ENCODE results near the gene SMYD3.
"Not testable (repeated sequence)": the region's sequence is repeated elsewhere in the genome, so short reads cannot be mapped to it uniquely, and the experiment has no call there.

Gene SMYD3

GRCh38 chr1:245825128-245825901, 681.8 kb downstream of the SMYD3 start (continued):
- TF ChIP-seq ZNF692 (tag by site-specific recombination; IDR thresholded peaks at IDR 0.05) (no peak), ZNF239 (tag by site-specific recombination; IDR thresholded peaks at IDR 0.05) (no peak), ZNF221 (tag by site-specific recombination; IDR thresholded peaks at IDR 0.05; ENCODE audit: borderline replicate concordance) (no peak), ZNF174 (tag by site-specific recombination; IDR thresholded peaks at IDR 0.05) (no peak), ZNF157 (tag by site-specific recombination; IDR thresholded peaks at IDR 0.05) (no peak), KLF8 (tag by site-specific recombination; IDR thresholded peaks at IDR 0.05) (no peak)

GRCh38 chr1:245823408-245824147, 683.5 kb downstream of the SMYD3 start:
- H3K9me3 ChIP-seq (ENCODE audit: control insufficient read depth, insufficient read depth, low read depth, low read length): no peaks in the 10 kb centered on the region
- no peak overlapping the region for H3K27ac ChIP-seq (ENCODE audit: extremely low read depth, low read depth, low read length)
- no peak overlapping the region for H3K4me3 ChIP-seq (ENCODE audit: low read depth, low read length)
- no peaks in the 10 kb centered on the region for H3K4me1 ChIP-seq (ENCODE audit: control insufficient read depth, insufficient read depth, low read length)
- no peaks in the 10 kb centered on the region for H3K36me3 ChIP-seq (ENCODE audit: control insufficient read depth in 2 of 2, insufficient read depth in 1 of 2, low read length in 2 of 2)
- ChIA-PET POLR2A (no interaction called here), CTCF (no interaction called here)
- TF ChIP-seq BCL11B (tag by site-specific recombination; IDR thresholded peaks at IDR 0.05; ENCODE audit: low read depth) (no peak), ZNF2 (tag by site-specific recombination; IDR thresholded peaks at IDR 0.05) (no peak)

GRCh38 chr1:245822996-245823395, 684.1 kb downstream of the SMYD3 start:
- Histone ChIP-seq H3K4me1 (ENCODE audit: control insufficient read depth, insufficient read depth, low read length) (no peaks in the 10 kb centered on the region), H3K27ac (ENCODE audit: extremely low read depth, low read depth, low read length) (no peak overlapping the region), H3K4me3 (ENCODE audit: low read depth, low read length) (no peak overlapping the region), H3K9me3 (ENCODE audit: control insufficient read depth, insufficient read depth, low read depth, low read length) (no peaks in the 10 kb centered on the region), H3K36me3 (ENCODE audit: control insufficient read depth in 2 of 2, insufficient read depth in 1 of 2, low read length in 2 of 2) (no peaks in the 10 kb centered on the region)
- TF ChIP-seq ZNF132 (tag by site-specific recombination; IDR thresholded peaks at IDR 0.05; ENCODE audit: borderline replicate concordance) (no peak), GFI1B (tag by site-specific recombination; IDR thresholded peaks at IDR 0.05) (no peak), ZNF354C (tag by site-specific recombination; IDR thresholded peaks at IDR 0.05; ENCODE audit: borderline replicate concordance, low read depth) (no peak), ZNF18 (tag by site-specific recombination; IDR thresholded peaks at IDR 0.05) (no peak), ZNF530 (tag by site-specific recombination; IDR thresholded peaks at IDR 0.05; ENCODE audit: low read depth) (no peak), GLI4 (tag by site-specific recombination; IDR thresholded peaks at IDR 0.05) (no peak), PATZ1 (tag by site-specific recombination; IDR thresholded peaks at IDR 0.05) (no peak), ZNF362 (tag by site-specific recombination; IDR thresholded peaks at IDR 0.05) (no peak)
- CTCF ChIA-PET: no interaction called here
- POLR2A ChIA-PET: no interaction called here

- H3K4me3 ChIP-seq (ENCODE audit: low read depth, low read length); CTCF ChIA-PET; H3K36me3 ChIP-seq (ENCODE audit: control insufficient read depth in 2 of 2, insufficient read depth in 1 of 2, low read length in 2 of 2); H3K4me1 ChIP-seq (ENCODE audit: control insufficient read depth, insufficient read depth, low read length); H3K27ac ChIP-seq (ENCODE audit: extremely low read depth, low read depth, low read length); H3K9me3 ChIP-seq (ENCODE audit: control insufficient read depth, insufficient read depth, low read depth, low read length); POLR2A ChIA-PET: not testable (repeated sequence)
Observed at GRCh38 chr1:245818363-245818762, 688.7 kb downstream of the SMYD3 start.

- H3K27ac ChIP-seq (ENCODE audit: extremely low read depth, low read depth, low read length); H3K4me3 ChIP-seq (ENCODE audit: low read depth, low read length); POLR2A ChIA-PET; H3K4me1 ChIP-seq (ENCODE audit: control insufficient read depth, insufficient read depth, low read length); CTCF ChIA-PET; H3K36me3 ChIP-seq (ENCODE audit: control insufficient read depth in 2 of 2, insufficient read depth in 1 of 2, low read length in 2 of 2); H3K9me3 ChIP-seq (ENCODE audit: control insufficient read depth, insufficient read depth, low read depth, low read length): not testable (repeated sequence)
Observed at GRCh38 chr1:245816496-245816895, 690.6 kb downstream of the SMYD3 start.
